Measurements from ENCODE around the gene C3orf18. TPM values are rescaled to one million over a fixed set of nuclear protein-coding genes. Genes with fewer than 3 reads are reported as not detected.

The C3orf18 gene
- total RNA-seq, 1 experiment from 2014 or later = 7.1 TPM

- Histone ChIP-seq H3K4me2 (ENCODE audit: insufficient read depth, insufficient read length, low read length) (no peak overlapping the region), H3K18ac (ENCODE audit: insufficient read length, low read depth, low read length) (no peak overlapping the region), H3K23me2 (ENCODE audit: insufficient read length, low read depth, low read length, poor library complexity, severe bottlenecking) (no peaks in the 10 kb centered on the region), H3K27ac (ENCODE audit: insufficient read length, low read depth, low read length) (no peak overlapping the region), H2AFZ (ENCODE audit: low read length) (no peak overlapping the region), H2BK120ac (ENCODE audit: low read depth, low read length, poor library complexity, severe bottlenecking) (no peak overlapping the region), H3K14ac (ENCODE audit: insufficient read depth, low read length) (no peak overlapping the region), H2BK15ac (ENCODE audit: low read depth, low read length) (no peak overlapping the region), H3K9me3 (ENCODE audit: control insufficient read depth, low read depth, low read length) (no peaks in the 10 kb centered on the region), H4K8ac (replicated peaks; ENCODE audit: insufficient read length, low read depth, low read length) (no peak overlapping the region), H2AK5ac (ENCODE audit: insufficient read length, low read length) (no peak overlapping the region), H4K91ac (ENCODE audit: insufficient read length, low read depth, low read length) (no peak overlapping the region), H3K4me1 (ENCODE audit: insufficient read depth, low read length) (no peaks in the 10 kb centered on the region), H2BK20ac (ENCODE audit: low read depth, low read length, poor library complexity, severe bottlenecking) (no peak overlapping the region), H3K79me2 (ENCODE audit: insufficient read depth, low read length) (no peaks in the 10 kb centered on the region), H4K20me1 (ENCODE audit: control insufficient read depth, insufficient read depth, insufficient read length) (no peaks in the 10 kb centered on the region), H3K23ac (ENCODE audit: insufficient read length, low read depth, low read length) (no peak overlapping the region), H3K9ac (ENCODE audit: extremely low read depth, insufficient read length, low read length) (no peak overlapping the region), H3T11ph (ENCODE audit: low read length) (no peak overlapping the region), H3K27me3 (ENCODE audit: insufficient read depth, low read length) (no peaks in the 10 kb centered on the region), H3K56ac (ENCODE audit: insufficient read length, low read depth, low read length) (no peak overlapping the region), H3K79me1 (ENCODE audit: insufficient read depth, low read depth, low read length, poor library complexity, severe bottlenecking) (no peaks in the 10 kb centered on the region), H2BK5ac (ENCODE audit: insufficient read length, low read length) (no peak overlapping the region), H4K5ac (ENCODE audit: insufficient read length, low read depth, low read length) (no peak overlapping the region), H3K4ac (ENCODE audit: low read depth, low read length) (no peak overlapping the region), H2BK12ac (ENCODE audit: insufficient read length, low read depth, low read length) (no peak overlapping the region)
- no peak for DNase-seq
- no peak for TF ChIP-seq CTCF (conservative IDR thresholded peaks at IDR 0.05)
- no peaks in the 10 kb centered on the region for H3K27me3 Mint-ChIP-seq (ENCODE audit: low read depth)
- no CpG with 5 or more reads among the region's 6 CpGs for WGBS (ENCODE audit: extremely low coverage, insufficient read length, low lambda C conversion rate)
- peaks cover 0 to 2% of the 10 kb centered on the region in 2 experiments; a peak in 2 of 4 replicates for H3K4me1 Mint-ChIP-seq
- no peak overlapping the region for H3K4me3 Mint-ChIP-seq
- H3K36me3 Mint-ChIP-seq (ENCODE audit: insufficient read depth in 1 of 3, low read depth in 3 of 3) = peaks cover 0 to 4% (median 1%) of the 10 kb centered on the region in 3 experiments; a peak in 3 of 7 replicates
- no peaks in the 10 kb centered on the region for H3K9me3 Mint-ChIP-seq
- no peak overlapping the region for H3K27ac Mint-ChIP-seq
Measured at GRCh38 chr3:50575372-50575771, 7.8 kb upstream of the C3orf18 start.

All from H9 (cell line).